Measurements from ENCODE around the gene ART1.

- TF ChIP-seq, protein P1, sequence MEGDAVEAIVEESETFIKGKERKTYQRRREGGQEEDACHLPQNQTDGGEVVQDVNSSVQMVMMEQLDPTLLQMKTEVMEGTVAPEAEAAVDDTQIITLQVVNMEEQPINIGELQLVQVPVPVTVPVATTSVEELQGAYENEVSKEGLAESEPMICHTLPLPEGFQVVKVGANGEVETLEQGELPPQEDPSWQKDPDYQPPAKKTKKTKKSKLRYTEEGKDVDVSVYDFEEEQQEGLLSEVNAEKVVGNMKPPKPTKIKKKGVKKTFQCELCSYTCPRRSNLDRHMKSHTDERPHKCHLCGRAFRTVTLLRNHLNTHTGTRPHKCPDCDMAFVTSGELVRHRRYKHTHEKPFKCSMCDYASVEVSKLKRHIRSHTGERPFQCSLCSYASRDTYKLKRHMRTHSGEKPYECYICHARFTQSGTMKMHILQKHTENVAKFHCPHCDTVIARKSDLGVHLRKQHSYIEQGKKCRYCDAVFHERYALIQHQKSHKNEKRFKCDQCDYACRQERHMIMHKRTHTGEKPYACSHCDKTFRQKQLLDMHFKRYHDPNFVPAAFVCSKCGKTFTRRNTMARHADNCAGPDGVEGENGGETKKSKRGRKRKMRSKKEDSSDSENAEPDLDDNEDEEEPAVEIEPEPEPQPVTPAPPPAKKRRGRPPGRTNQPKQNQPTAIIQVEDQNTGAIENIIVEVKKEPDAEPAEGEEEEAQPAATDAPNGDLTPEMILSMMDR (IDR thresholded peaks at IDR 0.05): no peak
- TF ChIP-seq POLR2A (IDR thresholded peaks at IDR 0.05): no peak
These were observed 40.8 kb upstream of the ART1 start for GRCh38 chr11:3604167-3604566.

Measured in Peyer's patch (tissue), 4 donors.